Heart left ventricle (tissue), 13 donors: Measurements from ENCODE around the gene ZNF180.

Experiments used
- CTCF ChIP-seq, 12 donors: fragments of 200-600 bp; sonication (generic) in 4 of 12; IDR thresholded peaks; one replicate each; pipeline versions ENCODE4 v1.5.0 to v1.8.0; 2018 to 2022; ENCODE audit warnings: antibody characterized with exemption in 12 of 12, mild to moderate bottlenecking in 5 of 12
- POLR2A ChIP-seq, 2 donors: fragments of 450-650 bp; IDR thresholded peaks; one replicate each; pipeline ENCODE4 v1.6.1; 2017; ENCODE audit warnings: antibody characterized with exemption in 2 of 2, mild to moderate bottlenecking in 2 of 2, moderate library complexity in 2 of 2
- donor health status: ischemic (EF 13 %, LVEDD 7.1; RV severe dilation, severe dysfunction).
- donor health status: DM: no; HTN: yes; CAD: no.
- donor health status: DM: no; HTN: no; CAD: no.
- donor health status: ischemic (EF 25% LVEDD 6.9; RV normal size, moderate dysfunction).
- donor health status: ischemic (EF 25% LVEDD 5.7; RV mildly dilated, moderate dysfunction).
- donor health status: ischemic (EF 35%, LVEDD 5.7; RV mildly dilated, moderate dysfunction).
- donor health status: nonischemic (EF 11% LVEDD 7.7; RV severe dilation, severe dysfunction).
- donor health status: DM: yes; HTN: yes; CAD: no.
- donor health status: PGD.
- donor health status: ischemic (EF 29% LVEDD 5.4; RV normal size, mild dysfunction).
- donor health status: nonischemic (EF 23%, LVEDD 6.1; RV moderate dilation, normal function).

- no peak for TF ChIP-seq CTCF (IDR thresholded peaks at IDR 0.05)
- TF ChIP-seq POLR2A (IDR thresholded peaks at IDR 0.05), result no peak
These were observed 15.6 kb upstream of the ZNF180 start for GRCh38 chr19:44515907-44516306.
